Left cardiac atrium (tissue), 4 donors: ENCODE results near the gene TDP2. TPM values are rescaled to one million over a fixed set of nuclear protein-coding genes. Genes with fewer than 3 reads are reported as not detected.
A peak's percentile ranks its signal among the peaks of the same experiment; 100 is the strongest.
"Not testable (repeated sequence)": the region's sequence is repeated elsewhere in the genome, so short reads cannot be mapped to it uniquely, and the experiment has no call there.

Experiments
- ATAC-seq, 2 donors: fragments of 200-7000 bp; cut with Tn5 transposase; one replicate each; pipeline ENCODE4 v1.9.1; 2020; ENCODE audit warnings: mild to moderate bottlenecking in 2 of 2, moderate library complexity in 2 of 2
- DNase-seq: peaks from one replicate; pipeline ENCODE4 v3.0.0-alpha.2; 2020
- intact Hi-C, 2 donors: fragments of 100-400 bp; cut with DNase I; formaldehyde crosslinking; loops; one replicate each; pipeline versions ENCODE4 v1.14.1 to v1.15.1; 2022 to 2023
- total RNA-seq, 2 donors: library from RNA; stranded (reverse); fragmentation: NEBNext Ultra II Directional; extraction: Animal tissue kit (Norgen Biotek cat#: 25700); gene quantifications; one replicate each; pipeline ENCODE4 v1.2.1, GENCODE V29; 2021
- donor health status: DM: no; HTN: yes; CAD: no.
- donor health status: DM: no; HTN: yes; CAD: no; lungs with severe emphysema.
- donor health status: DM: yes; HTN: yes; CAD: no.
- donor health status: Dilated cardiomyopathy.

The TDP2 gene
- total RNA-seq, 2 donors from 2014 or later, result 29.5 to 35.2 TPM

DNA sequence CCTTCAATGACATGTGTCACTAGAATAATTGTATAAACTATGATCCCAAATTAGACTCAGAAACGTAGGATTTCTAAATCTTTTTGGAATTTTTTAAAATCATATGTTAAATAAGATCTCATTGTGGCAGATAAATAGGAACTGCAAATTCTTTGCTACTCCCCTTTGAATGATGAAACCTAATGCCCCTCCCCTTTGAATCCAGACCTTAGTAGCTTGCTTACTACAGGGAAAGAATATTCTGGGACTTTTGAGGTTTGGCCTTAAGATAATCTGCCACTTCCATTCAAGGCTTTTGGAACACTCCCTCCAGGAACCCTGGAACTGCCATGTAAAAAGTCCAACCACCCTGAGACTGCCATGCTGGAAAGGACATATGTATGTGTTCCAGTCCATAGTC, 7.1 kb downstream of the TDP2 start:
- intact Hi-C loops, result no loop called here
- ATAC-seq, result no peak
- no peak for DNase-seq

DNA sequence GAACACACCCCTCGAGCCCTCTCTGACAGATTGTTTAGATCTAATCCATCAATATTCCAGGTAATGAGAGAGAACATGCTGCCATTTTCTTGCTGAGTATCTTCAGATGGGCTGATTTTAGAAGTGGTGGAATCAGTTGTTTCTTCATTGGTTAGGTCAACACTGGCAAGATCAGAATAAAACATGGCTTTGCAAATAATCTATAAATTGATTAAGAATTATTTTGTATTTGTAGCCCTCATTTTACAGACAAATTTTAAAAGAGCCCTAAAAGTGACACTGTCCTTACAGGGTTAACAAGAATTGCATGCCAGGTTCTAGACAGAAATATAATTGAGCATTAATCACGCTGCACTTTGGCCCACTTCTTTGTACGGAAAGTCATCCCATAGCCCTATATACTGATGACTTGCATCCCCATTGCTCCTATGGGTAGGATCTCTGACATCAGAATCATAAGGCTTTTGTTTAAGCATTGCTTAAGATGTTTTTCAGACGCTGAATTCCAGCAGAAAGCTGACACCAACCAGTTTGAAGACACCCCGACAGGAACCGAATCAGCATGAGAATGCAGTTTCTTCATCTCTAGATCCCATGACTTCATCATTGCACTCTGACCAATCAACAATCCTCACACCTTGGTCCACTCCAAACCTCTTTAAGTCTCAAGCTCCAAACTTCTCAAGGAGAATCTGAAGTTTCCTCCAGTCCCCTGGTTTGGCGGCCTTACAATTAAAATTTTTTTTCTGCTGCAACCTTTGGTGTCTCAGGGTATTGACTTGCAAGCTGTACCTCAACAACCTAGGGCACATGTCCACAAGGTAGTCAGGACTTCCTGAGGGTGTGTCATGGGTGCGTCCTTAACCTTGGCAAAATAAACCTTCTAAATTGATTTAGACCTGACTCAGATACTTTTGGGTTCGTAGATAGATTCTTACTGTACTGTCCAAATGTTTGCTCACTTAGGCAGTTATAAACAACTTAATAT, 7.8 kb downstream of the TDP2 start:
- ATAC-seq (no peak), DNase-seq (no peak)
- intact Hi-C loops, result no loop called here

DNA sequence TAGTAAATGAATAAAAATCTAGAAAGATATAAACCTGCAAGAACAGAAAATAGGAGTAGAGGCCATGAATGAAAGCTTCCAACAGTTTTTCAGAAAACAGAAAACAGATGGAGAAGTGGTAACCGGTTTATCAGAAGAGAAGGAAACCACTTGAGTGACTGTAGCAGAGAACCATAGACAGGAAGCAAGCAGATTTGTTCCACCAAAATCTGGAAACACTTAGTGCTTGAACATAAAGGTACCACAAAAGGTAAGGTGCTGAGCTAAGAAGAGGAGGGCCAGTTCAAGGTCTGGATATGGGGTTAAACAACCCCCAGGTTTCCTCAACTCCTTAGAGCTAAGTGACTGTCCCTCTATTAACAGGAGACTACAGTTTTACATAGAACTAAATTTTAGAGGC, 11.5 kb downstream of the TDP2 start:
- ATAC-seq, result no peak

DNA sequence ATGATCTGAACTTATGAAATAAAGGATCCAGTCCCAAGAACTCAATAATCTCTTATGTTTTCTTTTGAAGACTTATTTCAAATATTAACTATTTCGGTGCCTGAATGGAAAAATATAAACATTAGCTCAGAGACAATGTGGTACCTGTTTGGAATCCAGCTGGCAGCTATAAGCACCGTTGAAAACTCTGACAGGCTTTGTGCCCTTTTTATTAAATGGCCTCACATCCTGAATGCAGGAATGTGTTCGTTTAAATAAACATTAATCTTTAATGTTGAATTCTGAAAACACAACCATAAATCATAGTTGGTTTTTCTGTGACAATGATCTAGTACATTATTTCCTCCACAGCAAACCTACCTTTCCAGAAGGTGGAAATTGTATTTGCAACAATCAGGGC, 16.3 kb downstream of the TDP2 start:
- intact Hi-C loops, result no loop called here
- DNase-seq (no peak), ATAC-seq (no peak)

More for the DNA sequence above, 11.5 kb downstream of the TDP2 start:
- intact Hi-C loops, result no loop called here
- no peak for DNase-seq

DNA sequence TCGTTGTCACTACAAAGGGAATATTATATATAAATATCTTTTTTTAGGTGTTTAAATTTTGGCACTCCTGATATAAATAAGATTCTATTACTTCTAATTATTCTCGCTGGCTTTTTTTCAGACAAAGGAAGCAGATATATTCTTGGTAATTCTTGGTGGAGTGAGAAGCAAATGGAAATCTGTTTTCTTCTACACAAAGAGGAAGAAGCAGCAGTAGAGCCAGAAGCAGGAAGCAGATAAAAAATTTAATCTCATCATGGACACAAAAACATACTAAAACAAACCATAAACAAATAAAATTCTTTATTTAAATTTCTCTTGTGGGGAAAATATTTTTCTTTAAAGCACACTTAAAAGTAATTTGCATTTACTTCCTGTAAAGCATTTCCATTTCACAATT, 17.0 kb downstream of the TDP2 start:
- DNase-seq (no peak), ATAC-seq (no peak)
- intact Hi-C loops, result no loop called here

DNA sequence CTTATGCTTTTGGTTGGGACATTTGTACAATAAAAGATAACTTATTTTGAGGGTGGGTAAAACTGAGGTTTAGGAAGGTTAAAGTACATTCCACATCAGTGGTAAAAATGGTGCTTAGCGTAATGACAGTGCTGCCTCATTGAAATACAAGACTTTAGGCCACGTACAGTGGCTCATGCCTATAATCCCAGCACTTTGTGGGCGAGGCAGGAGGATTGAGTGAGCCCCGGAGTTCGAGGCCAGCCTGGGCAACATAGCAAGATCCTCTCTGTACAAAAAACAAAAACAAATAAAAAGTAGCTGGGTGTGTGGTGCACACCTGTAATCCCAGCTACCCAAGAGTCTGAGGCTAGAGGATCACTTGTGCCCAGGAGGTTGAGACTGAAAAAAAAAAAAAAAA, 18.4 kb downstream of the TDP2 start:
- intact Hi-C loops, result no loop called here
- ATAC-seq, result no peak
- DNase-seq, result no peak

DNA sequence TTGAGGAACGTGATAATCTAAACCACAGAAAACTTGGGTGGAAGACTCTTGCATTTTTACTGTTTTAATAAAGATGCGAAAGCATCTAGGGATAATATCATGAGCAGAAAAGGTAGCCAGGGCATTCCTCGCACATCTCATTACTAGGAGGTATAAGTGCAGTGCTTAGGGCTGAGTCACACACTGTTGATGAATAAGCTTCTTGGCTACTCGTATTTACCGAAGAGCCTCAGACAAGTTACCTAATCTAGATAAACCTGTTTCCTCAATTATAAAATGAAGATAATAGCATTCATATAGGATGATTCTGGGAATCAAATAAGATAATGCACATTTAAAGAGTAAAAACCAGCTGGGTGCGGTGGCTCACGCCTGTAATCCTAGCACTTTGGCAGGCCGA, 19.9 kb downstream of the TDP2 start:
- intact Hi-C loops, result no loop called here
- peak in 1 of 2 donors; percentile 51 for ATAC-seq

DNA sequence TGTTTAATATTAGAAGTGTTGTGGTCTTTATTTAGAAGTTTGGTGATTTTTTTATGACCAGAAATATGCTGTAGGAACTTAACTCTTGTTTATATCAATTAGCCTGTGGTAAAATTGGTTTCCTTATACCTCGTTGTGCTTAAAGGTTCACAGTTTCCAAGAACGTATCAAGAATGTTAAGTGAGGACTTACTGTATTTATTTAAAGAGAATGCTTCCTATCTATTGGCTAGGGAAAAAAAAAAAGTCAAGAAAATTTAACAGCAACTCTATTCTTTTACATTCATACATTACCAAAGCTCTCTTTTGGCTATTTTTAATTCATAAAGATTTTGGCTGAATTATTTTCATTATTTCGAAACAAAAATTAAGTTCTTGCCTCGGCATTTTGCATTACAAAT, 22.3 kb downstream of the TDP2 start:
- ATAC-seq (no peak), DNase-seq (no peak)
- intact Hi-C loops, result no loop called here

More for the DNA sequence above, 19.9 kb downstream of the TDP2 start:
- no peak for DNase-seq

DNA sequence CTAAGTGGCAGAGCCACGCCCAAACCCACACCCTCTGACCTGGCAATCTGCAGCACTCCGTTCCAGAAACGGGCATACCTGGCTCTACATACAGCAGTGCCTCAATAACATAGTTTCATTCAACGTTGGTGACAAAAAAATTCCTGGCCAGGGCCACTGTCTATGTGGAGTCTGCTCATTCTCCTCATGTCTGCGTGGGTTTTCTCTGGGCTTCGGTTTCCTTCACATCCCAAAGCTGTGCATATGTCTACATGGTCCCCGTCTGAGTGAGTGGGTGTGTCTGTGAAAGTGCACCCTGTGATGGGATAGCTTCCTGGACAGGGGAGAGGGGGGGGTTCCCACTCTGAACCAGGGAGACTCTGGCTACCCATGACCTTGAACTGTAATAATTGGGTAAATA, 22.8 kb downstream of the TDP2 start:
- no peak for DNase-seq
- ATAC-seq, result no peak
- intact Hi-C loops, result no loop called here

DNA sequence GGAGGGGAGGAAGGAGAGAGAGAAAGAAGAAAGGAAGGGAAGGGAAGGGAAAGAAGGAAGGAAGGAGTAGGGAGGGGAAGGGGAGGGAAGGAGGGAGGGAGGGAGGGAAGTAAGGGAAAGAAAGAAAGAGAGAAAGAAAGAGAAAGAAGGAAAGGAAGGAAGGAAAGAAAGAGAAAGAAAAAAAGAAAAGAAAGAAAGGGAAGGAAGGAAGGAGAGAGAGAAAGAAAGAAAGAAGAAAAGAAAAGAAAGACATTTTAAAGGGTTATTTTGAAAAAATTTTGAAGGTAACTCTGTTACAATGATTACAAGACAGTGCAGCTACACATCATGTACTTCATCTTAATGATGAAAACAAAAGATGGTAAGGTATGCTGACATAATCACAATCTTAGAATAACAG, 24.6 kb downstream of the TDP2 start:
- DNase-seq, result no peak
- no peak for ATAC-seq
- intact Hi-C loops, result no loop called here

DNA sequence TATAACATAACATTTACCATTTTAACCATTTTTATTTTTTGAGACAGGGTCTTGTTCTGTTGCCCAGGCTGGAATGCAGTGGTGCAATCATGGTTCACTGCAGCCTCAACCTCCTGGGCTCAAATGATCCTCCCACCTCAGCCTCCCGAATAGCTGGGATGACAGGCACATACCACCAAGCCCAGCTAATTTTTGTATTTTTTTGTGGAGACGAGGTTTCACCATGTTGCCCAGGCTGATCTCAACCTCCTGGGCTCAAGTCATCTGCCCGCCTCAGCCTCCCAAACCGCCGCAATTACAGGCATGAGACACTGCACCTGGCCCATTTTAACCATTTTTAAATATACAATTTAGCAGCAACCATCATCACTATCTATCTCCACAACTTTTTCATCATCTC, 26.1 kb downstream of the TDP2 start:
- ATAC-seq, intact Hi-C loops, DNase-seq: not testable (repeated sequence)

DNA sequence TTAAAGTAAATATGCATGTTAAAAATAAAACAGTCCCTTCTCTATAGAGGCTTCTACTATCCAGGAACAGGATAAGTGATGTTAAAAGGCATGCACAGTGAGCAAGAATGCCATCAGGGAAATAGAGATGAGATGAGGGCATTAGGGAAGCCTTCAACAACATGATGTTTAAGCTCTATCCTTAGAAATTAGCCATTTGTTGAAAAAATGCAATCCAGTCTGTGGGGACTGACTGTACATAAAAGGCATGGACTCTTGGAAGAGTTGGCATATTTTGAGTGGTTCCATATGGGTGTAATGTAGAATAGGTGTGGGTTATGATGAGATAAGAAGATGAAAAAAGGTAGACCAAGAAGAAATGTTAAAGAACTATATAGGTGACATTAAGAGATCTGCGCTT, 26.5 kb downstream of the TDP2 start:
- DNase-seq, result no peak
- ATAC-seq, result no peak
- intact Hi-C loops, result no loop called here

DNA sequence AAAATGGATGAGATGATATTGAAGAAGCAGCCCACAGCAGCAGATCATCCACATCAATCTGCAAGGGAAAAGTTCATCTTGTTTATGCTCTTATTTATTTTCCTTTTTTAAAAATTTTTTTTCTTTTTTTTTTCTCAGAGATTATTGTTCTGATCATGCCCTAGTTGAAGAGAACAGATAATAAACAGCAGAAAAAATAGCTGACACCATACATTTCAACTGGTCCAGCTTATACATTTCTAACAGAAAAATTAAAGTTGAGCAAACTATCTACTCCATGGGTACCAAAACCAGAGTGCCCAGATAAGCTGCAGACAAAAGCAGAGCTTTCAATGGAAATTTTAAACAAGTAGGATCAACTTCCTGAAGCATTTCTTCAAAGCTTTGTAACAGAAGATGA, 30.0 kb downstream of the TDP2 start:
- DNase-seq (no peak), ATAC-seq (no peak)
- intact Hi-C loops, result no loop called here

DNA sequence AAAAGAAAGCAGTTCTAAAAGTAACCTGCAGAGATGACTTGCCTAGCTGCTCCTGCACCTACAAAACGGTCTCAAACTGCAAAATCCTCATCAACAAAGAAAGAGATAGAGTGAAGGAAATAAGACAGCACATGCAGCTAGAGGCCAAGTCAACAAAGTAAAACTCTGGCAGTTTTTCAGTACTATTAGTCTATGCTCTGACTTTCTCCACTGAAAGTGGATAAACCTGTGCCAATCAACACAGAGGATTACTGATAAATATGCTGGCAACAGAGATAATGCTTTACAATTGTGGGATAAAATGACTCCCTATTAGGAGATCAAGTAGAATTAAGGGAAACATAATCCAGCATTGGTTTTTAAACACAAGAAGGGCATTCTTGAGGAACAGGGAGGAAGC, 34.1 kb downstream of the TDP2 start:
- no peak for DNase-seq

DNA sequence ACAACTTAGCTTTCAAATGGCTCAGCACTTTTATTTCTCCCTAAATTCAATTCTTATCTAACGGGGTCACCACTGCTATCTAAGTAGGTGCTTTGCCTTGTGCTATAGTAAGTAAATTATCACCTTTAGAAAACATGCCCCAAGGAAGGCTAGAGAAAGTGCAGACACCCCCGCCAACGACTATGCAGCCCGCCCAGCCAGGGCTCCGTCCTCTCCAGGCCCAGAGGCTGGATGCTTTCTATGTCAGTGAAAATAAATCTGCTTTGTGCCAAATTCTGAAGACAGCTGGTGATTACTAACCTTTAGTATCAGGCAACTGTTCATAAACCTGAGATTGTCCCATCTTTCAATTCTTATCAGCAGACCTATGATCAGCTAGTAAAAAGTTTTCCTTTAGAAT, 35.0 kb downstream of the TDP2 start:
- intact Hi-C loops, result no loop called here
- DNase-seq, result no peak
- peak; percentile 38 to 78 for ATAC-seq

More for the DNA sequence above, 34.1 kb downstream of the TDP2 start:
- intact Hi-C loops, result no loop called here
- peak in 1 of 2 donors; percentile 86 for ATAC-seq

DNA sequence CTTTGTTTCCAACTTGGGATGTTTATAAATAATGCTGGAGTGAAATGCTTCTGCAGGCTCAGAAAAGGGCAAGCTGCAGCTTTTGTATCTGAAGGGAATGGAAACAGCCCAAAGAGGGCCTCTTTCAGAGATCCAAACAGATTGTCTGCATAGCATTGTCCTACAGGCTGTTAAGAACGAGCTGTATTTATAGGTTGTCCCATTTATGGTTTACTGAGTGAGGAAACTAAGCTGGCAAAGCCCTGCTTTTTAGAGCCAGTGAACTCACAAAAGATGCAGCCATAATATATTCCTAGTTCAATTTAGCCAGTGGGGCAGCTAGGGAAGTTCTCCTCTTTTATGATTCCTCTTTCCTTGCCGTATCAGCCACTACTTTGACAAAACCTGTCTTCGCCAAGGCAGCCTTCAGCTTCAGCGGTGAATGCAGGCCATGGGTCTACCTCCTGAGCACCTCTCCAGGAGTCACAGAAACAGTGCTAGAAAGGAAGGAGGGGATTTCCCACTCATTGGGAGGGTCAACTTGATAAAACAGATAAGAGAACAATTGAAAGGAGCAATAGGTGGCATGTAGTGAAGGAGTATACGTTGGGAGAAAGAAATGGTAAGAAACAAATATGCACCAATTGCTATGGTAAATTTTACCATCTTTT, 35.7 kb downstream of the TDP2 start:
- intact Hi-C loops, result no loop called here
- DNase-seq, result no peak
- ATAC-seq, result no peak

DNA sequence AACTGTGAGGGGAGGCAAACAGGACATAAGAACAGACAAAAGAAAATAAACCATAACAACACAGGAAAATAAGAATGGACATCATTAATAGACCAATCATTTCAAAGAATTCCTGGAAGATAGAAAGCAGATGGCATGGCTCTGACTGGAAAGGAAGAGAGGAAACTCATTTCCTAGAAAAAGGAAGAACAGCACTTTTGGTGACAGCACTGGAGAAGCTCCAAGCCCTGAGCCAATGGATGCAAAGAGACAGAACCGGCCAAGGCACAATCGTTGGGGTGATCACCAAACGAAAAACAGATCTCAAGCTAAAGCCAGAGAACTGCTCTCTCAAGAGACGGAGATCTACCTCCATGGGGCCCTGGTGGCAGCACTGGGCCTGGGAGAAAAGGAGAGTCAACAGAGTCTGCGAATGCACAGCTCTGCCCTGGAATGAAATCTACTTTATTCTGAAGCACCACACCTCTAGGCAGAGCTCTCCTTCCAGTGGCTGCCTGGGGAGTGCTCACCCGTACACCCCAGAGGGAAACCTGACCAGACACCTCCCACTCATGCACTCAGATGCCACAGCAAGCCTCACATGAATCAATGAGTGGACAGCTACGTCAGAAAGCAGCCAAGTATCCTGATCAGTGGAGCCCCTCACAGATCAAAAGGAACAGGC, 44.9 kb downstream of the TDP2 start:
- DNase-seq (no peak), ATAC-seq (no peak)
- intact Hi-C loops, result no loop called here

DNA sequence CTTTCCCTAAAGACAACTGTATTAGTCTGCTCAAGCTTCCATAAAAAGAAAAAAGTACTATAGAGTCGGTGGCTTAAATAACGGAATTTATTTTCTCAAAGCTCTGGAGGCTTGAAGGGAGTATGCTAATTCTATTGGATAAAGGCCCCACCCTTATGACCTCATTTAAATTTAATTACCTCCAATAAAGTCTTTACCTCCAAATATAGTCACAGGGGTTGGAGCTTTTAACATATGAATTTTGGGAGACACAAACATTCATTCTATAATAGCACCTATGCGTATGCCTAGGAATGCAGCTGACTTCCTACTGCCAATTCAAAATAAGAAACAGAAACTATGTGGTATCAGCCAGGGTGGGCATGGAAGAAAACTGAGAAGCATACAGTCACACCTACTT, 46.1 kb downstream of the TDP2 start:
- ATAC-seq (no peak), DNase-seq (no peak)
- intact Hi-C loops, result no loop called here

DNA sequence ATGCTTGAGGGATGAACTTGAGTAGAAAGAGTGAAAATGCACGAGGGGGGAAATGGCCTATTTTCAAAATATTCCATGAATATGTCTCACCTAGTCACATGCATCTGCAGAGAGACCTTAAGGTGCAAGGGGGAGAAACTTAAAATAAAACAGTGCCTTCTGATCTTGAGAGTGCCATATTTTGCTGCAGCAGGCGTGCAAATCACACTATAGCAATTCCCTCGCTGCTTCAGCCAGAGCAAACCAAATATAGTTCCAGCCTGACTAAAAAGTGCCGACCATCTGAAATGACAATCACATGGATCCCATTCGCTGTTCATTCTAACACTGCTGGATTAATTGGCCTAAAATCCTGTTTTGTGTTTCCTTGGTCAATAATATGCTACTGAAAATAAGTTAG, 47.0 kb downstream of the TDP2 start:
- no peak for ATAC-seq
- intact Hi-C loops, result no loop called here
- DNase-seq, result no peak

DNA sequence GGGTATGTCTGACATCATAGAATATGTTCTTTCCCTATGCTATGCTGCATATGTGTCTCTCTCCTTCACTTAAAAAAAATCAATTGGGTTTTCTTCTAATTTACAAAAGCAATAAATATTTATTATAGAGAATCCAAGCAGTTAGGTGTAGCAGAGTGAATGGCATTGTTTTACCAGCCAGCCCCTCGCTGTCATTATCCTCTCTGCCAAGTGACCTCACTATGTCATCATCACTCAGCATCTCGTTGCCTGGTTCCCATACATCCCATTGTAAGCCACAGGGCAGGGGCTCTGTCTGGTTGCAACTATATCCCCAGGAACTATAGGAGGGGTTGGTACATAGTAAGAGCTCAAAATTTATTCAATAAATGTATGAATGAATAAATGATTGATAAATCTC, 52.1 kb downstream of the TDP2 start:
- ATAC-seq, result no peak
- intact Hi-C loops, result no loop called here
- no peak for DNase-seq
